ENCODE data around the gene CUL3.

- TF ChIP-seq CTCF (IDR thresholded peaks at IDR 0.05) (no peak), POLR2A (IDR thresholded peaks at IDR 0.05) (no peak)
Measured at GRCh38 chr2:224556381-224556780, 28.8 kb downstream of the CUL3 start.

Data from body of pancreas (tissue), 4 donors.